IPS DF 6.9 (cell line): Measurements from ENCODE around the gene CMIP.

Source experiments
- DNase-seq: peaks from one replicate; pipeline ENCODE4 v3.0.0-alpha.2; 2013; ENCODE audit warnings: low read depth, low spot score
- H3K27ac ChIP-seq: one replicate; pipeline ENCODE4 v1.5.1; 2013; ENCODE audit warnings: low read length, control low read depth
- H3K27me3 ChIP-seq: 2 replicates; pipeline ENCODE4 v1.6.1; 2013; ENCODE audit warnings: mild to moderate bottlenecking, low read length; ENCODE audit not compliant: control insufficient read depth, insufficient read depth
- H3K36me3 ChIP-seq: 2 replicates; pipeline ENCODE4 v1.6.1; 2013; ENCODE audit warnings: low read length; ENCODE audit not compliant: control insufficient read depth, insufficient read depth
- H3K4me1 ChIP-seq: 2 replicates; pipeline ENCODE4 v1.6.1; 2013; ENCODE audit warnings: low read length; ENCODE audit not compliant: control insufficient read depth, insufficient read depth
- H3K4me3 ChIP-seq: 2 replicates; pipeline ENCODE4 v1.5.1; 2013; ENCODE audit warnings: mild to moderate bottlenecking, low read length
- H3K9me3 ChIP-seq: 2 replicates; pipeline ENCODE4 v1.6.1; 2013; ENCODE audit warnings: low read length, inconsistent platforms; ENCODE audit not compliant: control insufficient read depth, insufficient read depth
- WGBS: extraction: QIAGEN DNeasy Blood & Tissue Kit; methylation state at CpG from one replicate; pipeline ENCODE4 v1.1.7; 2013; ENCODE audit warnings: mixed read lengths, missing lambda C conversion rate; ENCODE audit not compliant: insufficient read length, insufficient coverage; 5-methylcytosine and 5-hydroxymethylcytosine counted together

CMIP gene

DNA sequence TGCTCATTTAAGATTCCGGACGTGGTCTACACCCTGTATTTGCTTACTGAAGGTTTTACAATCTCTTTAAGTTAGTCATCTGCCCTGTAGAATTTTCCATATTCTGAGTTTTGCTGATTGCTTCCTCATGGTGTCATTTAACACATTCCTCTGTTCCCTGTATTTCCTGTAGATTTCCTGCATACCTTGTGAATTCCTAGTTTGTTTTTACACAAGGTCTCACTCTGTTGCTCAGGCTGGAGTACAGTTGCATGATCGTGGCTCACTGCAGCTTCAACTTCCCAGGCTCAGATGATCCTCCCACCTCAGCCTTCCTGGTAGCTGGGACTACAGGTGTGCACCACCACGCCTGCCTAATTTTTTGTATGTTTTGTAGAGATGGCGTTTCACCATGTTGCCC, 66.8 kb downstream of the CMIP start:
- no peak for DNase-seq
- no peak overlapping the region for H3K4me3 ChIP-seq
- no peaks in the 10 kb centered on the region for H3K36me3 ChIP-seq
- H3K4me1 ChIP-seq = peaks cover 5% of the 10 kb centered on the region
- no peaks in the 10 kb centered on the region for H3K9me3 ChIP-seq
- no peak overlapping the region for H3K27ac ChIP-seq
- no CpG with 5 or more reads among the region's 5 CpGs for WGBS
- H3K27me3 ChIP-seq = no peaks in the 10 kb centered on the region

DNA sequence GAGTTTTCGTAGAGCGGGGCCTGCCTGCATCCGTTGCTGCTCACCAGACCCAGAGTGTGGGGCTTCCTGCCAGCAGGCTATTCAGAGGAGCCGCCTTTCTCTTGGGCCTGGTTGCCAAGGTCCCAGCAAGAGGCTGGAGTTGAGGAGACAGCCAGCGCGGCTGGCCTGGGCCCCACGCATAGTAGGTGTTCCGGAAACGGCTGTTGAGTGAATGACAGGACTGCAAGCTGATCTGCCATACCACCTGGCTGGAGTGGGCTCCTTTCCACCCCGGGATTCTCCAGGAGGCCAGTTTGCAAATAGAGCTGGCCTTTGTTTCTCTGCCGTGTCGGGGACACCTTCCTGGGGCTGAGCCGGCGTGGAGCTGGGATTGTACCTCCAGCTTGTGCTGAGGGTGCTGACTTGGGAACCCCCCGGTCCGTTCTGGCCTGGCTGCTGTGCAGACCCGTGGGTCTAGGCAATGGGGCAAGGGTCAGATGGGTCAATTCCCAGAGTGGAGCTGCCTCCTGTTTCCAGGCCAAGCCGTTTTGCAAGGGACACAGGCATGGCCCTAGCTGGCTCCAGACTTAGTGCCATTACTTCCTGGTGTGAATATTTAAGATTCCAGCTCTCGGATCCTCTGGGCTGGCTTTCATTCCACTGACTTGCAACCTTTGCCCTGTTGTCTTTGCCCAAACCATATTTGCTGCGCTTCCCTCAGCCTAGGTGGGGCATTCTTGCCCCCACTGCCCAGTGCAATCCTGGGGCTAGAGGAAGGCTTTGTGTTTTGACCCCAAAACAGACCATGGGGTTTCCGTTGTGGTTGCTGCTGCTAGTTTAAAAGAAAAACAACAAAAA, 68.8 kb downstream of the CMIP start:
- peaks cover 5% of the 10 kb centered on the region for H3K4me1 ChIP-seq

DNA sequence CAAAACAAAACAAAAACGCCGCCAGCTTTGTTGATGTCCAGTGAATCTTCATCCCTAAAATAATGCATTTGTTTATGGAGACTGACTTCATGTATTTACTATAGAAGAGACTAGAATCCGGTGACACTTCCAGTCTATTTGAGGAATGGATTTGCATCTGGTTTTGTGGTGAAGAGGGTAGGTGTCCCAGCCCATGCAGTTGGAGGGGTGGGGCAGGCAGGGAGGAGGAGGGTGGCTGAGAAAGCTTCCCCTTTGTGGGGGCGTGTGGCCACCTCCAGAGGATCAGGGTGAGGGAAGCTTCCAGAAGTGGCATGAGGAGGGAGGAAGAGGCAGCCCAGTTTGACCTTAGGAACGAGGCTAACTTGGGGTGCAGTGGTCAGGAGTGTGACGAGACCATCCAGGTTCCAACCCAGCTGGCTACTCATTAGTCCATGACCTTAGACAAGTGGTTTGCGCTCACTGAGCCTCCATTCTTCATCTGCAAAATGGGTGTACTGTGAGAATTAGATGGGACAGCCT, 69.5 kb downstream of the CMIP start:
- Histone ChIP-seq H3K27me3 (no peaks in the 10 kb centered on the region), H3K27ac (no peak overlapping the region), H3K4me1 (peaks cover 5% of the 10 kb centered on the region), H3K36me3 (no peaks in the 10 kb centered on the region), H3K9me3 (no peaks in the 10 kb centered on the region), H3K4me3 (no peak overlapping the region)
- DNase-seq = no peak
- WGBS = no CpG with 5 or more reads among the region's 7 CpGs

More for the DNA sequence above, 68.8 kb downstream of the CMIP start:
- Histone ChIP-seq H3K27ac (peak overlapping the region; percentile 26), H3K36me3 (no peaks in the 10 kb centered on the region), H3K27me3 (no peaks in the 10 kb centered on the region), H3K4me3 (no peak overlapping the region), H3K9me3 (no peaks in the 10 kb centered on the region)
- WGBS = no CpG with 5 or more reads among the region's 21 CpGs
- DNase-seq = peak; percentile 20

DNA sequence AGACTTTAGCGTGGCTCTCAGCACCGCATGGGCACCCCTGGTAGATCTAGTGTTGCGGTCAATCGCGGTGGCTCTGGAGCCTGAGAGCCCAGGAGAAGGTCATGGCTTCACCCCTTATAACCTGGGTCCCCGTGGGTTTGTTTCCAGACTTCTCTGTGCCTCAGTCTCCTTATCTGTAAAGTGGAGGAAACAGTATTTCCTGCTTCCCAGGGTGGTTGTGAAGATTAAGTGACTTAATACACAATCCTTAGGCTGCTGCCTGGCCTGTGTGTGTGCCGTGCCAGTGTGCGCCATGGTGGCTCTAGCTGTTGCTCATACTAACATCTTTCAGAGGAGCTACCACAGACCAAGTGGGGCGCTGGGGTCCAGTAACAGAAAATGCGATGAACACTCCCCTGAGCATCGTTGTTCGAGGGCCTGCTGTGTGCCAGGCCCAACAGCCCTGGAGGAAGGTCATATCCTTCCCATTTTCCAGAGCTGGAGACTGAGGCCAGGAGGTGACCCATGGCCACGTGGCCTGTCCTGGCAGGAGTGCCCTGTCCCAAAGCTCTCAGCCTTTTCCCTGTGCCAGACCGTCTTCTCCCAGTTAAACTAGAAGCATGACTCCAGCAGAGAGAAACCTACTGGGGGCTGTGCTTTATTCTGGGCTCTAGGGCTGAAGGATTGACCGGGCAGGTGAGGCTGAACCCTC, 70.1 kb downstream of the CMIP start:
- Histone ChIP-seq H3K27ac (no peak overlapping the region), H3K4me1 (peaks cover 5% of the 10 kb centered on the region), H3K9me3 (no peaks in the 10 kb centered on the region), H3K4me3 (no peak overlapping the region), H3K36me3 (no peaks in the 10 kb centered on the region), H3K27me3 (no peaks in the 10 kb centered on the region)
- DNase-seq = no peak
- no CpG with 5 or more reads among the region's 15 CpGs for WGBS

DNA sequence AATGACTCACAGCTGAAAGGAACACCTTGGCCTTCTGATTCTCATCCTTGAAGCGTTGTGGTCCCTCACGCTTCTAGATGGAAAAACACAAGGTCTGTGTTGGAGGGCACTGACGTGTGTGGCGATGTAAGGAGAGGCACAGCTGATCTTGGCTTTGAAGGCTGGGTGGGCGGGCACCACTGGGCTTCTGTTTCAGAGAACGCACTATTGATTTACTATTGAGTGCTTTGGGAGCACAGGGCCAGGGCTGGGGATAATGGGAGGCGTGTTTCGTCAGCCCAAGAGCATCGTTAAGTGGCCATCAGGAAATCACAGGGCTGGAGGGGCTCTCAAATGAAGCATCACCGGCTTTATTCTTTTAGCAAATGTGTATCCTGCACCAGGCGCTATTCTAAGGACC, 70.7 kb downstream of the CMIP start:
- Histone ChIP-seq H3K27ac (no peak overlapping the region), H3K4me1 (peaks cover 5% of the 10 kb centered on the region), H3K9me3 (no peaks in the 10 kb centered on the region), H3K4me3 (no peak overlapping the region), H3K27me3 (no peaks in the 10 kb centered on the region), H3K36me3 (no peaks in the 10 kb centered on the region)
- no peak for DNase-seq
- WGBS = no CpG with 5 or more reads among the region's 11 CpGs

DNA sequence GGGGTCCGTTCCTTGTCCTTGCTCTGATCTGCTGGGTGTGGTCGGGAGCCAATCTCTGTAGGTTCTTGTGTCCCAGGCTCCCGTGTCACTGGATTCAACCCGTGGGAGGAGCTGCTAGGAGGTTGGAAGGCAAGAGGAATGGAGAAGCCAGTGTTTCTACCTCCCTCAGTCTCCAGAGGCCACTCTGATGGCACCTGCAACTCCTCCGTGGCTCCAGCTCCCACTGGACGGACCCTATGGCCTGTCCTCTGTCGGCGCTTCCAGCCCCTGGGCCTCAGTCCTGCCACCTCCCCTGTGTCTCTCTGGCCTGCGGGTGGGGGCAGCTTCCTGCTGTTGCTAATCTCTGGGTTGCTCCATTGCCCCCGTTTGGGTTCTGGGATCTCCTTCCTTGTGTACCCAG, 71.1 kb downstream of the CMIP start:
- peaks cover 5% of the 10 kb centered on the region for H3K4me1 ChIP-seq
- H3K36me3 ChIP-seq = no peaks in the 10 kb centered on the region
- H3K9me3 ChIP-seq = no peaks in the 10 kb centered on the region
- no CpG with 5 or more reads among the region's 10 CpGs for WGBS
- H3K27ac ChIP-seq = no peak overlapping the region
- no peak overlapping the region for H3K4me3 ChIP-seq
- no peak for DNase-seq
- no peaks in the 10 kb centered on the region for H3K27me3 ChIP-seq

DNA sequence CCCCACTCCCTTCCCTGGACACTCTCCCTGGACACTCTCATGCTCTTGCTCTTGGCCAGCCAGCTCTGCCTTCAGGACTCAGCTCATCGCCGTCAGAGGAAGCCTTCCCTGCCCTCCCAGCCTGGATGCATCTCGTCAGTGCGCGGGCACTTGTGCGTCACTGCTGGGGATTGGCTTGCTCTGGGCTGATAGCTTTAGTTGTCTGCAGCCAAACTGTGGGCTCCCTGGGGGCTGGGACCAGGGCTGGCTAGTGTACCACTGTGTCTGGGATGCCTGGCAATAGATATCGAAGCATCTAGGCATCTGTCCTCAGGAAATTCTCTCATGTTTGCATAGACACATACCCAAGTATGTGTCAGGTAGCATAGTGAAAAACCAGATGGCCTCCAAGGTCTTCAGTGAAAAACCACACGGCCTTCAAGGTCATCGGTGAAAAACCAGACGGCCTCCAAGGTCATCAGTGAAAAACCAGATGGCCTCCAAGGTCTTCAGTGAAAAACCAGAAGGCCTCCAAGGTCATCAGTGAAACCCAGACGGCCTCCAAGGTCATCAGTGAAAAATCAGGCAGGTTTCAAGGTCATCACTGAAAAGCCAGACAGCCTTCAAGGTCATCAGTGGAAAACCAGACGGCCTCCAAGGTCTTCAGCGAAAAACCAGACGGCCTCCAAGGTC, 72.0 kb downstream of the CMIP start:
- WGBS = no CpG with 5 or more reads among the region's 14 CpGs

DNA sequence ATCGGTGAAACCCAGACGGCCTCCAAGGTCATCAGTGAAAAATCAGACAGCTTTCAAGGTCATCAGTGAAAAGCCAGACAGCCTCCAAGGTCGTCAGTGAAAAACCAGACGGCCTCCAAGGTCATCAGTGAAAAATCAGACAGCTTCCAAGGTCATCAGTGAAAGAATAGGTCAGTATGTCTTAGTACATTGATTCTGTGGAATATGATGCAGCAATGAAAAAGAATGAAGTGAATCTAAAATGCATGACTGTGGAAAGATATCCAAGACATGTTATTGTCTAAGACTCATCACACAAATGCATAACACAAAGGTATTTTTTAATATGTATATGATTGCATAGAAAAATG, 72.5 kb downstream of the CMIP start:
- Histone ChIP-seq H3K27ac (no peak overlapping the region), H3K36me3 (no peaks in the 10 kb centered on the region), H3K27me3 (no peaks in the 10 kb centered on the region), H3K9me3 (no peaks in the 10 kb centered on the region), H3K4me1 (peaks cover 5% of the 10 kb centered on the region), H3K4me3 (no peak overlapping the region)
- DNase-seq = no peak
- no CpG with 5 or more reads among the region's 4 CpGs for WGBS

More for the DNA sequence above, 72.0 kb downstream of the CMIP start:
- Histone ChIP-seq H3K36me3 (no peaks in the 10 kb centered on the region), H3K4me1 (peaks cover 5% of the 10 kb centered on the region), H3K27ac (no peak overlapping the region), H3K27me3 (no peaks in the 10 kb centered on the region), H3K9me3 (no peaks in the 10 kb centered on the region), H3K4me3 (no peak overlapping the region)
- DNase-seq = no peak

DNA sequence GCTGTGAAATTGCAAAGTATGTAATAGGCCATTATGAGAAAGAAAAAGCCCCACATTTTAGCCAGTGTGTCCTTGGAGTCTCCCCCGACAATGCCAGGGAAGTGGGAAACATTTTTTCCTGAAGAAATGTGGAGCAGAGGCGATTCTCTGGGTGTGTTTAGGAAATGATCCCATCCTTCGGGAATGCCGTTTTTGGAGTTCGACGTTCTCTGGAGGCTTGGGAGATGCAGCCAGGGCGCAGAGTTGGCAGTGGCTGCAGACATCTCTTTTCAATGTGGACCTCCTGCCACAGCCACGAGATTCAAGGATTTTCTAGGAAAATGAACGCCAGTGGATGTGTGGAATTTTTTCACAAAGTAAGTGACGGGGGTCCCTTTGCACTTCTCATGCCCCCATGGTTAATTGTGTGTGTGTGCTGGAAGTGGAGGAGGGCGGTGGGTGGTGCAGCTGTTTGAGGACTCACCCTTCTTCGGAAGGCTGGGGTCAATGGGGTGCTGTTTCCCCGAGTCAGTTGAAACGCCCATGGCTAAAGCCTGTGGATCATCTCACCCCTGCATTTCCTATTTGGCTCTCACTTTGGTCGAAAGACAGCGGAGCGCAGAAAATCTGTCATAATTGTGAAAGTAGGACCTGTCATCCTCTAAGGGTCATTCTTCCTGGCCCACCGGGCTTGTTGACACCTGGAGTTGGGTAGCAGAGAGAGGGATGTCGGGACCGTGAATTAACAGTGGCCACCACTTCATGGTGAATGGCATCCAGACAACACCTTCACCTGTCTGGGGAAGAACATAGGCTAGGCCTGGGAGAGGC, 73.2 kb downstream of the CMIP start:
- no peak for DNase-seq
- no peak overlapping the region for H3K27ac ChIP-seq

DNA sequence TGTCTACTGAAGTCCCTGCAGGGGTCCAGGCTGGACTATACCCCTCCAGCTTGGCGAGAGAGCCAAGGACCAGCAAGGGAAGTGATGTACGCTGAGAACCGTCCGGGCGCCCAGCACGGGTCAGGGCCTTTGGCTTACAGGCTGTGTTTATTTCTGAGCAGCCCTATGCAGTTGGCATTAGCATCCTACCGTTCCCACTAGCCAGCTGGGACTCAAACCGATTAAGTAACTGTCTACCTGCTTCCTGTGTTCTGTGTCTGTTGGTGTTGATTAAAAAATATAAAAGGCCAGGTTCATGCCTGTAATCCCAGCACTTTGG, 73.8 kb downstream of the CMIP start:
- H3K4me1 ChIP-seq = peaks cover 2% of the 10 kb centered on the region
- H3K27me3 ChIP-seq = no peaks in the 10 kb centered on the region
- no peaks in the 10 kb centered on the region for H3K36me3 ChIP-seq
- no peaks in the 10 kb centered on the region for H3K9me3 ChIP-seq
- no CpG with 5 or more reads among the region's 8 CpGs for WGBS
- no peak for DNase-seq
- no peak overlapping the region for H3K27ac ChIP-seq
- H3K4me3 ChIP-seq = no peak overlapping the region

More for the DNA sequence above, 73.2 kb downstream of the CMIP start:
- no CpG with 5 or more reads among the region's 20 CpGs for WGBS
- H3K4me3 ChIP-seq = no peak overlapping the region
- H3K4me1 ChIP-seq = peaks cover 5% of the 10 kb centered on the region
- H3K27me3 ChIP-seq = no peaks in the 10 kb centered on the region
- H3K36me3 ChIP-seq = no peaks in the 10 kb centered on the region
- H3K9me3 ChIP-seq = no peaks in the 10 kb centered on the region
